Hematopoietic multipotent progenitor cell treated with erythropoietin and hydrocortisone succinate and interleukin-3 and kit ligand, for 15 days (in vitro differentiated cells): Measurements from ENCODE around the gene PLXNA2.

ENCODE experiments used
- DNase-seq: peaks from one replicate; pipeline ENCODE4 v3.0.0-alpha.2; 2015; ENCODE audit warnings: low spot score

PLXNA2 gene

GRCh38 chr1:208268541-208269337 lies 24.6 kb upstream of the PLXNA2 start:
- no peak for DNase-seq

GRCh38 chr1:208265525-208265924 lies 21.3 kb upstream of the PLXNA2 start:
- DNase-seq: no peak

GRCh38 chr1:208265122-208265469 lies 20.9 kb upstream of the PLXNA2 start:
- no peak for DNase-seq

GRCh38 chr1:208264469-208265121 lies 20.4 kb upstream of the PLXNA2 start:
- DNase-seq: no peak

- no peak for DNase-seq
Measured at GRCh38 chr1:208261874-208262273, 17.7 kb upstream of the PLXNA2 start.

- DNase-seq: no peak
Measured at GRCh38 chr1:208258277-208258676, 14.1 kb upstream of the PLXNA2 start.

- DNase-seq: no peak
Measured at GRCh38 chr1:208257351-208257750, 13.2 kb upstream of the PLXNA2 start.

- DNase-seq: no peak
Measured at GRCh38 chr1:208256556-208256955, 12.4 kb upstream of the PLXNA2 start.

GRCh38 chr1:208256091-208256490 lies 11.9 kb upstream of the PLXNA2 start:
- no peak for DNase-seq

GRCh38 chr1:208254862-208255261 lies 10.7 kb upstream of the PLXNA2 start:
- DNase-seq: no peak

- no peak for DNase-seq
Measured at GRCh38 chr1:208254376-208254775, 10.2 kb upstream of the PLXNA2 start.

GRCh38 chr1:208252836-208253576 lies 8.8 kb upstream of the PLXNA2 start:
- DNase-seq: no peak

- no peak for DNase-seq
Measured at GRCh38 chr1:208251911-208252835, 8.0 kb upstream of the PLXNA2 start.

GRCh38 chr1:208251015-208251414 lies 6.8 kb upstream of the PLXNA2 start:
- DNase-seq: no peak

GRCh38 chr1:208250613-208251012 lies 6.4 kb upstream of the PLXNA2 start:
- no peak for DNase-seq

- no peak for DNase-seq
Measured at GRCh38 chr1:208248991-208249696, 5.0 kb upstream of the PLXNA2 start.

- DNase-seq: no peak
Measured at GRCh38 chr1:208248307-208248801, 4.2 kb upstream of the PLXNA2 start.

- DNase-seq: no peak
Measured at GRCh38 chr1:208247696-208248095, 3.5 kb upstream of the PLXNA2 start.

GRCh38 chr1:208245185-208245705 lies 1.1 kb upstream of the PLXNA2 start:
- DNase-seq: peak; percentile 80

GRCh38 chr1:208243527-208243966 lies 637 bp downstream of the PLXNA2 start:
- DNase-seq: no peak
